Activated CD4-positive, alpha-beta memory T cell treated with anti-CD3 and anti-CD28 coated beads for 36 hours (primary cell): Measurements from ENCODE around the gene SPEM2. TPM values are rescaled to one million over a fixed set of nuclear protein-coding genes. Genes with fewer than 3 reads are reported as not detected.

ENCODE experiments used
- CTCF ChIA-PET: fragments of 350-600 bp; sonication (Branson Sonifier 250); formaldehyde crosslinking; loops from one replicate; lab custom pipeline; 2021; ENCODE audit warnings: antibody characterized with exemption, inconsistent platforms; lab: Charles Lee
- POLR2A ChIA-PET: fragments of 350-600 bp; sonication (Branson Sonifier 250); formaldehyde crosslinking; loops from one replicate; lab custom pipeline; 2021; ENCODE audit warnings: antibody characterized with exemption; lab: Charles Lee
- DNase-seq: peaks from one replicate; pipeline ENCODE4 v3.0.0-alpha.2; 2020
- H3K27ac Mint-ChIP-seq: one replicate; pipeline ENCODE4 v1.8.0; 2021; ENCODE audit warnings: mixed read lengths
- H3K27me3 Mint-ChIP-seq: one replicate; pipeline ENCODE4 v1.8.0; 2021; ENCODE audit warnings: mixed read lengths
- H3K36me3 Mint-ChIP-seq: one replicate; pipeline ENCODE4 v1.8.0; 2021; ENCODE audit warnings: mixed read lengths
- H3K4me1 Mint-ChIP-seq: one replicate; pipeline ENCODE4 v1.8.0; 2021; ENCODE audit warnings: low read depth, mixed read lengths
- H3K4me3 Mint-ChIP-seq: one replicate; pipeline ENCODE4 v1.8.0; 2021; ENCODE audit warnings: mild to moderate bottlenecking, mixed read lengths
- H3K9me3 Mint-ChIP-seq: one replicate; pipeline ENCODE4 v1.8.0; 2021; ENCODE audit warnings: mixed read lengths
- intact Hi-C: fragments of 100-400 bp; cut with micrococcal nuclease; formaldehyde crosslinking; loops from one replicate; pipeline ENCODE4 v1.15.1; 2023
- total RNA-seq, 2 experiments: library from RNA; stranded (reverse); gene quantifications; one replicate each; pipeline ENCODE4 v1.2.3, GENCODE V29; 2021

The SPEM2 gene
- total RNA-seq, 2 experiments from 2014 or later: not detected

DNA sequence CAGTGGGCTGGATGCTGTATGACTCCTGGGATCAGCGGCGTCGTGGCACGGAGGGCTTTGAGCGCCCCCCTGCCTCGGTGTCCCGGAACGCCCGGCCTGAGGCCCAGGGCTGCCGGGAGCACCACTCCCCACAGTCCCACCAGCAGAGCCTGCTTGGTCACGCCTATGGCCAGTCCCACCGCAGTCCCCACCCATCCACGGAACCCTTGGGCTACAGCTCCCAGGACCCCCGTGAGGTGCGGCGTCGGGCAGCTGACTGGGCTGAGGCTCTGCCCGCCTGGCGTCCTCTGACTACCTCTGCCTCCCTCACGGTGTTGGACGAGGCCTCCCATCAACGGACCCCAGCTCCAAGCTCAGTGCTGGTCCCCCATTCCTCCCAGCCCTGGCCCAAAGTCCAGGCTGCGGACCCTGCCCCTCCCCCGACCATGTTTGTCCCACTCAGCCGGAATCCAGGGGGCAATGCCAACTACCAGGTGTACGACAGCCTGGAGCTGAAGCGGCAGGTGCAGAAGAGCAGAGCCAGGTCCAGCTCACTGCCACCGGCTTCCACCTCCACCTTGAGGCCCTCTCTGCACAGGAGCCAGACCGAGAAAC, 1.6 kb downstream of the SPEM2 start:
- H3K4me3 Mint-ChIP-seq: no peak overlapping the region
- H3K9me3 Mint-ChIP-seq: no peaks in the 10 kb centered on the region
- CTCF ChIA-PET: no interaction called here
- intact Hi-C loops: no loop called here
- no peak overlapping the region for H3K27ac Mint-ChIP-seq
- peaks cover 2% of the 10 kb centered on the region for H3K27me3 Mint-ChIP-seq
- no peaks in the 10 kb centered on the region for H3K4me1 Mint-ChIP-seq
- no peak for DNase-seq
- POLR2A ChIA-PET: no interaction called here
- H3K36me3 Mint-ChIP-seq: no peaks in the 10 kb centered on the region

DNA sequence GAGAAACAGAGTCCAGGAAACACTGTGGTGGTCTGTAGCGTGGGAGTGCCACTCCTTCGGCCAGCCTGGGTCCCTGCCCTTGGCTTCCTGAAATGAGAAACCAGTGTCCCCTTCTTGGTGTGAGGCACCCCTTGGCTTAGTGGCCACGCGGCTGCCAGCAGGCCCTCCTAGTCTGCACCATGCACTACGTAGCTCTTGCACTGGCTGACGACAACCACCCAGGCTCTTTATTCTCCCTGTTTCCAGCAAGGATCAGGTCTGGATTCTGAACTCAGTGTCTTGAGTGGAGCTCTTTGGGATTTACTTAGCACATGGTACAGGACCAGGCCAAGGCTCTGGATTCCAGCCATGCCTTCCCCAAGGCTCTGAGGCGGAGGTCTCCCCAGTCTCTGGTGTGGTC, 2.1 kb downstream of the SPEM2 start:
- Mint-ChIP-seq H3K27me3 (peaks cover 2% of the 10 kb centered on the region), H3K27ac (no peak overlapping the region), H3K4me1 (no peaks in the 10 kb centered on the region), H3K9me3 (no peaks in the 10 kb centered on the region), H3K4me3 (no peak overlapping the region), H3K36me3 (no peaks in the 10 kb centered on the region)
- DNase-seq: no peak
- intact Hi-C loops: no loop called here
- POLR2A ChIA-PET: no interaction called here
- CTCF ChIA-PET: no interaction called here

DNA sequence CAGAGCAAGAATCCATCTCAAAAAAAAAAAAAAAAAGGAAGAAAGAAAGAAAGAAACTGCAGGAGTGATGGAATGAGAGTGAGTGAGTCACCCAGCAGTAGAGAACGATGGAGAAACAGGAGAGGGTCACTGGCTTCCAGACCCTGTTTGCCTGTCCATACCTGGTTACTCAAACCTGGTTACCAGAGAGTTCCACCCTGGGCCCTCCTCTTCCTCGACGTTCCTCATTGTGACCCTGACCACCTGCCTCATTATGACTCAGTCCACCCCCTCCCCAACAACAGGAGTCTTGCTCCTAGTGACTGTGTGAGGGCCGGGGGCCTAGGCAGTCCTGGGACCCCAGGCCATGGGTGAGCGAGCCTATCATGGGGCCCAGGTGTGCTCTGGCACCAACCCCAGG, 3.1 kb downstream of the SPEM2 start, which contains the start of gene SPEM3:
TSS of gene SPEM3 (plus strand) at position 301 of the 400 bp plus-strand sequence. CDS start at position 347, 46 bp downstream.
- Mint-ChIP-seq H3K27me3 (peaks cover 2% of the 10 kb centered on the region), H3K4me1 (no peaks in the 10 kb centered on the region), H3K27ac (no peak within 1 kb of the TSS), H3K4me3 (no peak within 1 kb of the TSS), H3K36me3 (no peaks in the 10 kb centered on the region), H3K9me3 (no peaks in the 10 kb centered on the region)
- no peak for DNase-seq
- ChIA-PET POLR2A (no interaction called here), CTCF (no interaction called here)
- intact Hi-C loops: no loop called here

DNA sequence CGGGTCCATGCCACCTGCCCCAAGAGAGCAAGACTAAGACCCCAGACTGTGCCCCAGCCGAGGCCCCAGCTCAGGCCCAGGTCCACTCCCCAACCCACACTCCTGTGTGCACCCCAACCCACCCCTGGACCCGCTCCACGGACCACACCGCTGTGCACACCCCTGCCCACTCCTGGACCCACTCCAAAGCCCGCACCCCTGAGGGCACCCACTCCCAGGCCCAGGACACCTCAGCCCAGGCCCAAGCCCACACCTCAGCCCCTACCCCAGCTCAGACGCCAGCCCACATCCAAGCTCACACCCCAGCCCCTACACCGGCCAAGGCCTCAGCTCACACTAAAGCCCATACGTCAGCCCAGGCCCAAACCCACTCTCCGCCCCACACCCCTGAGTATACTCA, 4.3 kb downstream of the SPEM2 start:
- ChIA-PET POLR2A (no interaction called here), CTCF (no interaction called here)
- no peaks in the 10 kb centered on the region for H3K36me3 Mint-ChIP-seq

DNA sequence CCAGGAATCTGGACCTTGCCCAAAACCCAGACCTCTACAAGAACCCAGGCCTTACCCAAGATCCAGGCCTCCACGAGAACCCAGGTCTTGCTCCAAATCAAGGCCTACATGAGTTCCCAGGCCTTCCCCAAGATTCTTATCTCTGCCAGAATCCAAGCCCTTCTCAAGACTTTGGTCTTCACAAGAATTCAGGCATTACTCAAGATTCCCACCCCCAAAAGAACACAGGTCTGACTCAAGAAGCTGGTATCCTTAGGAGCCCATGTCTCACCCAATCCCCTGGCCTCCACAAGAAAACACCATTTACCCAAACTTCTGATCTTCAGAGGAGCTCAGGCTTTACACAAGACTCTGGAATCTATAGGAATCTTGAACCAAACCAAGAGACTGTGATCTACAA, 5.8 kb downstream of the SPEM2 start:
- peaks cover 8% of the 10 kb centered on the region for H3K4me1 Mint-ChIP-seq
- intact Hi-C loops: loop anchor here (10.0 kb wide), 1 partner anchor 694 kb away; the partner anchor contains the start of gene HES7
- POLR2A ChIA-PET: no interaction called here
- no peaks in the 10 kb centered on the region for H3K9me3 Mint-ChIP-seq
- H3K36me3 Mint-ChIP-seq: no peaks in the 10 kb centered on the region
- peaks cover under 1% of the 10 kb centered on the region for H3K27me3 Mint-ChIP-seq
- no peak overlapping the region for H3K4me3 Mint-ChIP-seq
- H3K27ac Mint-ChIP-seq: no peak overlapping the region
- CTCF ChIA-PET: interaction anchor here (0.7 to 1.1 kb wide), 2 partner anchors 75 to 135 kb away, joined by 3 read pairs; no protein-coding TSS in a partner anchor
- no peak for DNase-seq

More for the DNA sequence above, 4.3 kb downstream of the SPEM2 start:
- no peak for DNase-seq
- intact Hi-C loops: loop anchor here (10.0 kb wide), 1 partner anchor 695 kb away; the partner anchor contains the start of gene HES7
- H3K27me3 Mint-ChIP-seq: peaks cover 2% of the 10 kb centered on the region
- no peak overlapping the region for H3K4me3 Mint-ChIP-seq
- no peaks in the 10 kb centered on the region for H3K9me3 Mint-ChIP-seq
- no peaks in the 10 kb centered on the region for H3K4me1 Mint-ChIP-seq
- H3K27ac Mint-ChIP-seq: no peak overlapping the region

DNA sequence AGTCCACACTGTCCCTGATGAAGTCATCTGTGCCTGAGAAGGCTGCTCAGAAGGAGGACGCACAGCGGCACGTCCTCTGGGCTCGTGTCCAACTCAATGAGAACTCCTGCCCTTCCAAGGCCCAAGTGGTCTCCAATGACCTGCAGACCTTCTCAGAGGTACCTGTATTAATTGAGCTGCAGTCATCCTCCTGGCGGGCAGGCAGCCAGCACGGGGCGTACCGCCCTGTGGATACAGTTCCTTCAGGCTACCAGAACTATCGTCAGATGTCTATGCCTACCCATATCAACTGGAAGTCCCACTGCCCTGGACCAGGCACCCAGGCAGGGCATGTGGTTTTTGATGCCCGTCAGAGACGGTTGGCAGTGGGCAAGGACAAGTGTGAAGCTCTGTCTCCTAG, 6.9 kb downstream of the SPEM2 start:
- Mint-ChIP-seq H3K27me3 (no peaks in the 10 kb centered on the region), H3K36me3 (peaks cover 1% of the 10 kb centered on the region), H3K4me3 (no peak overlapping the region), H3K4me1 (peaks cover 14% of the 10 kb centered on the region), H3K27ac (no peak overlapping the region), H3K9me3 (no peaks in the 10 kb centered on the region)
- intact Hi-C loops: loop anchor here (10.0 kb wide), 1 partner anchor 693 kb away; the partner anchor contains the start of gene HES7
- no peak for DNase-seq
- ChIA-PET POLR2A (no interaction called here), CTCF (no interaction called here)

DNA sequence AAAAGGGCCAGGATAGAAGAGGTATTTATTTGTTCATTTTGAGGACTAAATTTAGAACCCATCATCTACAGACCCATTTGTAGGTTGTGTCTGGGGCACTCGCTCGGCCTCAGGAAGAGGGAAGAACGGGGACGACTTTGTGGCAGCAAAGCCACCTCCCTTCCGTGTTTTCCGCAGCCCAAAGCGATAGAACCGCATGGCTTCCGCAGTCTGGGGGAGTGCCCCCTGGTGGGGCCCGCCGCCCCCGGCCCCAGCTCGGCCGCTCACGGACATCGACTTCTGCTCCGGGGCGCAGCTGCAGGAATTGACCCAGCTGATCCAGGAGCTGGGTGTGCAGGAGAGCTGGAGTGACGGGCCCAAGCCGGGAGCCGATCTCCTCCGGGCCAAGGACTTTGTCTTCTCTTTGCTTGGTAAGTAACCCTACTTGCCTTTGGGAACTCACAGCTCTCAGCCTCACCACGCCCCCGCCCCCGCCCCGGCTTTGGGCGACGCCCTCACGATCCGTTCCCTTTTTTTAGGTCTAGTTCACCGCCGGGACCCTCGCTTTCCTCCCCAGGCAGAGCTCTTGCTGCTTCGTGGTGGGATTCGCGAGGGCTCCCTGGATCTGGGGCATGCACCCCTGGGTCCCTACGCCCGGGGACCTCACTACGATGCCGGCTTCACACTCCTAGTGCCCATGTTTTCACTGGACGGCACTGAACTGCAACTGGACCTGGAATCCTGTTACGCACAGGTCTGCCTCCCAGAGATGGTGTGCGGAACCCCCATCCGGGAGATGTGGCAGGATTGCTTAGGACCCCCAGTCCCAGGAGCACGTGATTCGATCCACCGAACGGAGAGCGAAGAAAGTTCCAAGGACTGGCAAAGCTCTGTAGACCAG, 10.5 kb downstream of the SPEM2 start:
- H3K9me3 Mint-ChIP-seq: no peaks in the 10 kb centered on the region
- H3K27me3 Mint-ChIP-seq: peaks cover 22% of the 10 kb centered on the region
- POLR2A ChIA-PET: interaction anchor here (0.6 to 2.9 kb wide), 16 partner anchors 8 to 406 kb away, joined by 3 to 25 read pairs (median 4); partner anchors contain the start of genes ACAP1, MPDU1, POLR2A and TMEM256
- intact Hi-C loops: loop anchor here (1.0 to 10.0 kb wide), 13 partner anchors 19 to 689 kb away; partner anchors contain the start of genes CTDNEP1, EIF5A, ELP5 and FXR2
- H3K36me3 Mint-ChIP-seq: peaks cover 6% of the 10 kb centered on the region
- CTCF ChIA-PET: interaction anchor here (0.7 to 5.0 kb wide), 31 partner anchors 10 to 390 kb away, joined by 3 to 71 read pairs (median 6); partner anchors contain the start of genes ACAP1, CHRNB1, PLSCR3 and POLR2A
- peaks cover 42% of the 10 kb centered on the region for H3K4me1 Mint-ChIP-seq
- peak overlapping the region; percentile 91 for H3K4me3 Mint-ChIP-seq
- H3K27ac Mint-ChIP-seq: peak overlapping the region; percentile 95
- DNase-seq: peak; percentile 74

DNA sequence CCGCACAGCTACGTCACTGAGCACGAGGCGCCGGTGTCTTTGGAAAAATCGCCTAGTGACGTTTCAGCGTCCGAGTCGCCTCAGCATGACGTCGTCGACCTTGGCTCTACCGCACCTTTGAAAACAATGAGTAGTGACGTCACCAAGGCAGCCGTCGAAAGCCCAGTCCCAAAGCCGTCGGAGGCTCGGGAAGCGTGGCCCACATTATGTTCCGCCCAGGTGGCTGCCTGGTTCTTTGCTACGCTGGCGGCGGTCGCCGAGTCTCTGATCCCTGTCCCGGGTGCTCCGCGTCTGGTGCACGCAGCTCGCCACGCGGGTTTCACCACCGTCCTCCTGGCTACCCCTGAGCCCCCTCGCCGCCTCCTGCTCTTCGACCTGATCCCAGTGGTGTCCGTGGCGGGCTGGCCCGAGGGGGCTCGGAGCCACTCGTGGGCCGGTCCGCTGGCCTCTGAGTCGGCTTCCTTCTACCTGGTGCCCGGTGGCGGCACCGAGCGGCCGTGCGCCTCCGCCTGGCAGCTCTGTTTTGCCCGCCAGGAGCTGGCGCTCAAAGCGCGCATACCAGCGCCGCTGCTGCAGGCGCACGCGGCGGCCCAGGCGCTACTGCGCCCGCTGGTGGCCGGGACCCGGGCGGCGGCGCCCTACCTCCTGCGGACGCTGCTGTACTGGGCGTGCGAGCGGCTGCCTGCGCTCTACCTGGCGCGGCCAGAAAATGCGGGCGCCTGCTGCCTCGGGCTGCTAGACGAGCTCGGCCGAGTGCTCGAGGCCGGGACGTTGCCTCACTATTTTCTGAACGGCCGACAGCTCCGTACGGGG, 11.3 kb downstream of the SPEM2 start:
- CTCF ChIA-PET: interaction anchor here (0.5 to 5.0 kb wide), 38 partner anchors 9 to 657 kb away, joined by 3 to 71 read pairs (median 6); partner anchors contain the start of genes ACAP1, CHRNB1, NEURL4 and PLSCR3
- Mint-ChIP-seq H3K27me3 (peaks cover 28% of the 10 kb centered on the region), H3K9me3 (no peaks in the 10 kb centered on the region), H3K27ac (peak overlapping the region; percentile 95), H3K4me1 (peaks cover 43% of the 10 kb centered on the region), H3K36me3 (peaks cover 6% of the 10 kb centered on the region), H3K4me3 (peak overlapping the region; percentile 91)
- POLR2A ChIA-PET: interaction anchor here (0.6 to 2.9 kb wide), 19 partner anchors 7 to 405 kb away, joined by 3 to 25 read pairs (median 3); partner anchors contain the start of genes ACAP1, POLR2A, TMEM256 and TP53
- intact Hi-C loops: loop anchor here (2.0 to 10.0 kb wide), 4 partner anchors 104 to 688 kb away; partner anchors contain the start of genes CTDNEP1, ELP5, FXR2 and HES7
- DNase-seq: peak; percentile 89

DNA sequence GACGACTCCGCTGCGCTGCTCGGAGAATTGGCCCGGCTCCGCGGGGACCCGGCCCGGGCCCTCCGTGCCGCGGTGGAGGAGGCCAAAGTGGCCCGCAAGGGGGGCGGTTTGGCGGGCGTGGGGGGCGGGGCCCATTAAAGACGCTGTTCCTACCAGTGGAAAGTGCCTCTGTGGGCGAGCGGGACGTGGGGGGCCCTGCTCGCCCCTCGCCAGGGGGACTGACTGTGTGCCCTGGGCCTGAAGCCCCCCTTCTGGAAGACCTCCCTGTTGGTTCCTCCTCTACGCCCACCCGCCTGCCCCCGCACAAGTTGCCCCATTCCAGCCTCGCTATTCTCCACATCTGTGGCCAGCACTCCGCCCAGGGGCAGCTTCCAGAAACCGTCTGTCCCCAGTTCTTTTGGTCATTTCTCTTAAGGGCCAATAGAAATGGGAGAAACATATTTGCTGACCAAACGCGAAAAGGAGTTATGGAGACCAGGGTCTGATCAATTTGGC, 12.0 kb downstream of the SPEM2 start:
- no peak for DNase-seq
- peaks cover 43% of the 10 kb centered on the region for H3K4me1 Mint-ChIP-seq
- H3K9me3 Mint-ChIP-seq: no peaks in the 10 kb centered on the region
- CTCF ChIA-PET: interaction anchor here (0.5 to 5.0 kb wide), 27 partner anchors 9 to 656 kb away, joined by 3 to 71 read pairs (median 7); partner anchors contain the start of genes ACAP1, CHRNB1, NEURL4 and POLR2A
- POLR2A ChIA-PET: interaction anchor here (0.9 to 2.9 kb wide), 14 partner anchors 17 to 404 kb away, joined by 3 to 25 read pairs (median 4); partner anchors contain the start of genes POLR2A, TMEM256 and TP53
- H3K27ac Mint-ChIP-seq: no peak overlapping the region
- intact Hi-C loops: loop anchor here (2.0 to 10.0 kb wide), 4 partner anchors 105 to 687 kb away; partner anchors contain the start of genes CTDNEP1, ELP5, FXR2 and HES7
- peaks cover 33% of the 10 kb centered on the region for H3K27me3 Mint-ChIP-seq
- peaks cover 6% of the 10 kb centered on the region for H3K36me3 Mint-ChIP-seq
- H3K4me3 Mint-ChIP-seq: peak overlapping the region; percentile 66

DNA sequence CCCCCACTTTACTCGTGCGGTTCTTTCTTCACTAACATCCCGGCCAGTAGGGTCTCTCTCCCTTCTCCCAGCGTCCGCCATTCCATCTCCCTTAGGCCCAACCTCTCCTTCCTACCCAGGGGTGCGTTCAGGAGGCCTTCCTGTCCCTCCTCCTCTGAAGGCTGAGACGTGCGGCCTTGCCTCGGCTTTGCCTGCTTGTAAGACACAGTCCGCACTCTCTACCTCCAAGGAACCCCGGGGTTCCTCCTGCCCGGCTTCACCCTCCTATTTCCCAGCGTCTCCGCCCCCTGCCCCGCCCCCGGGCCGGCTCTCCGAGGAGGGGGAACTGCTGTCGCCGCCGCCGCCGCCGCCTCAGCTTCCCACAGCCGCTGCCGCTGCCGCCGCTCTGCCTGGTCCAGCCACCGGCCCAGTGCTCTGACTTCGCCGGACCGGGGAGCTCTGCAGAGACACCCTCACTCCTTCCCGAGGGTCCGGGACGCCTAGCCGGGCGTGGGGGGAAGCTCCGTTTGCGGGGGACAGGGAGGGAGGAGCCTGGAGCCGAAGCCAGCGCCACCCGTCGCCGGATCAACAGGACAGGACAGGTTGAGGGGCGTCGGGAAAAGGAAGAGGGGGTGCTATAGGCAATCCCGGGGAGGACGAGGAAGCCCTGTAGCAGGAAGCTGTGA, 12.7 kb downstream of the SPEM2 start:
- peaks cover 6% of the 10 kb centered on the region for H3K36me3 Mint-ChIP-seq
- peaks cover 34% of the 10 kb centered on the region for H3K27me3 Mint-ChIP-seq
- intact Hi-C loops: loop anchor here (2.0 to 10.0 kb wide), 4 partner anchors 106 to 687 kb away; partner anchors contain the start of genes CTDNEP1, ELP5, FXR2 and HES7
- POLR2A ChIA-PET: interaction anchor here (0.9 to 2.9 kb wide), 2 partner anchors 17 to 82 kb away, joined by 4 to 14 read pairs; no protein-coding TSS in a partner anchor
- CTCF ChIA-PET: interaction anchor here (1.6 to 5.0 kb wide), 8 partner anchors 16 to 392 kb away, joined by 5 to 71 read pairs (median 52); partner anchors contain the start of genes POLR2A, SENP3, TMEM256 and TMEM95
- H3K9me3 Mint-ChIP-seq: no peaks in the 10 kb centered on the region
- peaks cover 43% of the 10 kb centered on the region for H3K4me1 Mint-ChIP-seq
- H3K4me3 Mint-ChIP-seq: peak overlapping the region; percentile 66
- DNase-seq: peak; percentile 70
- no peak overlapping the region for H3K27ac Mint-ChIP-seq
